Activated CD8-positive, alpha-beta memory T cell treated with anti-CD3 and anti-CD28 coated beads, Interleukin-2, amount 50 U/mL, for 4 hours (primary cell): ENCODE measurements around the gene OSBP.
"Not testable (repeated sequence)": the region's sequence is repeated elsewhere in the genome, so short reads cannot be mapped to it uniquely, and the experiment has no call there.

ENCODE experiments used
- DNase-seq: peaks from one replicate; pipeline ENCODE4 v3.0.0-alpha.2; 2020

The OSBP gene, protein sequence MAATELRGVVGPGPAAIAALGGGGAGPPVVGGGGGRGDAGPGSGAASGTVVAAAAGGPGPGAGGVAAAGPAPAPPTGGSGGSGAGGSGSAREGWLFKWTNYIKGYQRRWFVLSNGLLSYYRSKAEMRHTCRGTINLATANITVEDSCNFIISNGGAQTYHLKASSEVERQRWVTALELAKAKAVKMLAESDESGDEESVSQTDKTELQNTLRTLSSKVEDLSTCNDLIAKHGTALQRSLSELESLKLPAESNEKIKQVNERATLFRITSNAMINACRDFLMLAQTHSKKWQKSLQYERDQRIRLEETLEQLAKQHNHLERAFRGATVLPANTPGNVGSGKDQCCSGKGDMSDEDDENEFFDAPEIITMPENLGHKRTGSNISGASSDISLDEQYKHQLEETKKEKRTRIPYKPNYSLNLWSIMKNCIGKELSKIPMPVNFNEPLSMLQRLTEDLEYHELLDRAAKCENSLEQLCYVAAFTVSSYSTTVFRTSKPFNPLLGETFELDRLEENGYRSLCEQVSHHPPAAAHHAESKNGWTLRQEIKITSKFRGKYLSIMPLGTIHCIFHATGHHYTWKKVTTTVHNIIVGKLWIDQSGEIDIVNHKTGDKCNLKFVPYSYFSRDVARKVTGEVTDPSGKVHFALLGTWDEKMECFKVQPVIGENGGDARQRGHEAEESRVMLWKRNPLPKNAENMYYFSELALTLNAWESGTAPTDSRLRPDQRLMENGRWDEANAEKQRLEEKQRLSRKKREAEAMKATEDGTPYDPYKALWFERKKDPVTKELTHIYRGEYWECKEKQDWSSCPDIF

DNA sequence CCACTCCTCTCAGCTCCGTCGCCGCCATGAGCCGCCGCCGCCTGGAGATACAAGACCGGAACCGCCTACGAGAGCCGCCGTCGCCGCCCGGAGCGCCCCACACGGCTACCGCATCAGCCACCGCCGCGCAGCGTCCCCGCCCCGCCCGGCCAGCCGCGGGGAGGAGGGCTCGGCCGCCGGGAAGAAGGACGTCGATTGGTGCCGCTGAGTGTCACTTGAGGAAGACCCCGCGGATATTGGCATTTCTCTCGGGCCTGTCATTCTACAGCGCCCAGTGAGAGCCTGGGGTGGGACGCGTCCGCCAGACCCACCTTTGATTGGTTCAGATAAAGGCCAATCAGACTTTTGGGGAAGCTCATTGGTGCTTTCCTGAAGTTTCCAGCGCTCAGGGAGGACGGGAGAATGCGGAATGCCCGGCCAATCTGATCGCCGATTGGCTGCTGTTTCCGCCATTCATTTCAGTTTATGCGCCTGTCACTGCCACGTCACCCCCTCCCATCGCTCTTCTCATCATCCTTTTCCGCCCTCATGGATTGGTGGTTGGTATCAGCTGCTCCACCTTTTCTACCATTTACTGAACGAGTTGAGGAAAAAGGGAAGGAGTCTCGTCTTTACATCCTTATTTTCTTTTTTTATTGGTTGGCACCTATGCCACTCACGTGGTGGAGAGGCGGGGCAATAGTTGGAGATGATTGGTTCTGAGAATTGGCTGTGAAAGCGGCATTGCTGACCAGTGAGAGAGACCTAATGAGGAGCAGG lies at the start of gene OSBP:
Gene OSBP (minus strand): TSS at position 138 of the 759 bp plus-strand sequence. CDS start 110 bp downstream, at position 28.
- DNase-seq, result peak; percentile 96

DNA sequence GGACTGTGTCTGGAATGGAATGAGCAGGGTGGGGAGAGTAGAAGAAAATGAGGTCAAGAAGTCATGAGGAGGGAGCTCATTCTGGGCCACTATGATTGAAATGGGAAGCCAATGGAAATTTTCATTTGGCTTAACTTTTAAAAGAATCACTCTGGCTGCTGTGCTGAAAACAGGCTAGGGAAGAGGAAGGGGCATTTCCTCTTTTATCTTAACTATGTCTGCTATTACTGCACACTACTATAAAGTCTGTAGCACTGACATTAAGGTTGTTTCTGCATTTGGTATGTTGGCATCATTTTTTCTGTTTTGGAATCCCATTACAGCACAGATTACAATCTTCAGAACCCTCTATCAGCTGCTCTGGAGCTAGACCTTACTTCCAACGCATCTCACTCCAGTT lies 45.0 kb upstream of the OSBP start:
- DNase-seq, result no peak

DNA sequence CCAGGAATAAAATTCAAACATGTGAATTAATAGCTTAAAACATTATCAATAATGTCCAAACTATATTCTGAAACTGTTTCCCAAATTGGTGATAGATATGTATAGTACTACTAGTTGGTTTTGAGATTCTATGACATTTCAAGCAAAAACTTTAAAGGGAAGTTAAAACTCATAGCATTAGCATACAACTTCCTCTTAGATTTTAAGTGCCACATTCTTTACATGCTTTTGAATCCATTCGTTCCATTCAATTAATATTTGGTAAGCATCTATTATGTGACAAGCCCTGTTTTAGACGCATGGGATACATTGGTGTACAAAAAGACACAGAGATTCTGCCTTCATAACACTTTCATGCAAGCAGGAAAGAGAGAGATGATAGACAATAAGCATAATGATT lies 44.4 kb upstream of the OSBP start:
- no peak for DNase-seq

DNA sequence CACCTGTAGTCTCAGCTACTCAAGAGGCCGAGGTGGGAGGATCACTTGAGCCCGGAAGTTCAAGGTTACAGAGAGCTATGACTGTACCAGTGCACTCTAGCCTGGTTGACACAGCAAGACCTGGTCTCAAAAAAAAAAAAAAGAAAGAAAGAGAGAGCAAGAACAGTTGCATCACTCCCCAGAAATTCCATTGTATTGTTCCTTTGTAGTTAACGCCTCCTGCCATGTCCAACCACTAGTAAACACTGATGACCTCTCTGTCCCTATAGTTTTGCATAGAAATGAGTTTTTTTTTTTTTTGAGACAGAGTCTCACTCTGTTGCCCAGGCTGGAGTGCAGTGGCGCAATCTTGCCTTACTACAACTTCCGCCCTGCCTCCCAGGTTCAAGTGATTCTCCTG lies 42.5 kb upstream of the OSBP start:
- no peak for DNase-seq

DNA sequence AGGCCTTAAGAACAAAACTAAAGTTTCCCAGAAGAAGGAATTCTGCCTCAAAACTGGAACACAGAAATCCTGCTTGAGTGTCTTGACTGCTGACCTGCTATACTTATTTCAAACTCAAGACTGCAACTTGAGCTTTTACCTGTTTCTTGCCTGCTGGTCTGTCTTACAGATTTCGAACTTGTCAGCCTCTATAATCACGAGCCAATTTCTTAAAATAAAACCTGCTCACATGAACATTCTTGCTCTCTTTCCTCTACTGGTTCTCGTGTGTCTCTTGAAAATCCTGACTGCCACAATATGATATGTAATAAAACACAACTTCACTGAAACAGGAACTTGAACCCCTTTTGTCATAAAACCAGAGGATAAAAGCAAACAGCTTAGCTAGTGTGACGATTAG lies 39.3 kb upstream of the OSBP start:
- no peak for DNase-seq

DNA sequence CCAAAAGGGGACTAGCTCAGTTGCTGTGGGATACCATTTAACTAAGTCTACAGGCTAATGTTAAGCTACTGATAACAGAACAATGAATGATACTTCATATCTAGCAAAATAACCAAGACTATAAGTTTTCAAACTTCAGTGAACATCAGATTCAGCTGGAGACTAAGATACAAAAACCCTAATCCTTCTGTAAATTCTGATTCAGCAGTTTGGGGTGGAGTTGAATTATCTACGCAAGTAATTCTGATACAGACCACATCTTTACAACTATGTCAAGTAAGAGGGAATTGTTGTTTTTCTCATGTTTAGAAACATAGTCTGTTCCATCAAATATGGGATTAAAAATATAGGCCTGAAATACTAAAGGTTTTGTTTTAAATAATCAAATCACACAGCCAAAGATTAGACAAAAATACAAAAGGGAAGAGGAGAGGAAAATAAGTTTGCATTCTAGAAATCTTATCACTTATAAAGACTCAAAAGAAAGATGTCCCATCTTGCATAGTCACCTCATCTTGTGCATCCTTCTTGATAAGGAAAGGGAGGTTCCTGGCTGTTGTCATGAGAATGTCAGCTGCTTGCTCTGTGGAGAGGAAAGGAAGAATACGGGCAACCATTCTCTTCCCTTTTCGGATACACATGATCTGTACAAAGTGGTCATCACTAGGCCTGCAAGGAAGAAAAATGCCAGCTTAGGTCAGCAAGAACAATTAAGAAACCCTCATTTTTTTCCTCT lies 31.8 kb upstream of the OSBP start:
- DNase-seq, result no peak

DNA sequence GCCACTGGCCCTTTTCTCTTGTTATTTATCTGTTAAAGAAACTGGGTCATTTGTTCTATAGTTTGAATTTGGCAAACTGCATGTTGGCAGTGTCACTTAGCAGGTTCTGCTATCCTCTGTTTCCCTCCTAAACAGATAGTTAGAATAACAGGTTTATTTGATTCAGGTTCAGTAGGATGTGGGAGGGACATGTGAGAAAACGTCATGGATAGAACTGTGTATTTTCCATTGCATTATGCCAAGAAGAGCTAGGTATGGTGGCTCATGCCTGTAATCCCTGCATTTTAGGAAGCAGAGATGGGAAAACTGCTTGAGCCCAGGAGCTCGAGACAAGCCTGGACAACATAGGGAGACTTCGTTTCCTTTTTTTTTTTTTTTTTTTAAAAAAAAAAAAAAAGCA lies 29.0 kb upstream of the OSBP start:
- DNase-seq, result no peak

DNA sequence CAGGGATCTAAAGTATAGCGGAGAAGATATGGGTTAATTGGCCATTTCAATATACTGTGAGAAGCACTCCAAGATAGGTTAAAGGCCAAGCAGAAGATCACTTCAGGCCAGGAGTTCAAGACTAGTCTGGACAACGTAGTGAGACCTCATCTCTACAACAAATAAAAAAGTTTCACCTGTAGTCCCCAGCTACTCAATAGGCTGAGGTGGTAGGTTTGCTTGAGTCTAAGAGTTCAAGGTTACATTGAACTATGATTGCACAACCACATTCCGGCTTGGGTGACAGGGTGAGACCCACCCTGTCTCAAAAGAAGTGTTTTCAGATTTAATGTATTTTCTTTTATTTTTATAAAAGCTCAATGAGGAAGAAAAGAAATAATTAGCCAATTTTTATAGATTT lies 27.8 kb upstream of the OSBP start:
- no peak for DNase-seq

DNA sequence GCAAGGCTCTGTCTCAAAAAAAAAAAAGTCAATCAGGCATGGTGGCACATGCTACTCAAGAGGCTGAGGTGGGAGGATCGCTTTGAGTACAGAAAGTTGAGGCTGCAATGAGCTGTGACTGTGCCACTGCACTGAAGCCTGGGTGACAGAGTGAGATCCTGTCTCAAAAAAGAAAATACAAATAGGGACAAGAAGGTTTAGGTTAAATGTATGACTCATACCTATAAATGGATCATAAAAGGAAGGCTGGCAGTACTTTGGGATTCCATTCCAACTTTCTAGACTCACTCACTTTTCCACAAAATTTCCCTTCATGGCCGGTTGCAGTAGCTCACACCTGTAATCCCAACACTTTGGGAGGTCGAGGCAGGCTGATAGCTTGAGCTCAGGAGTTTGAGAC lies 25.6 kb upstream of the OSBP start:
- DNase-seq, result no peak

DNA sequence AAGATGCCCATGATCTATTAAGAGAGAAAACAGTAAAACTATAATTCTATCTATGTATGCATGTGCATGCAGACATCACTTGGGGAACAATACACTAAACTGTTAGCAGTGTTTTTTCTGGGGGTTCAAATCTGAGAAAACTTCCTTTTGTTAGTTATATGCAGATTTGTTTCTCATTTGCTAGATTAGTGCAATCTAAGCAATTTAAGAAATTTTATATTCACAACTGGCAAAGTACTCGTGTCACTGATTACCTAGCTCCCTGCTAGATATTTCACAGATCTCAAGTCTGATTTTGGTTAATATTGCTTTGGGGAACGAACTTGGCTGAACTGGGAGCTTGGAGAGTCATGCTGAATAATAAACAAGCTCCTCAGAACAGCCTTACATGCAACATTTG lies 14.9 kb upstream of the OSBP start:
- DNase-seq, result no peak

DNA sequence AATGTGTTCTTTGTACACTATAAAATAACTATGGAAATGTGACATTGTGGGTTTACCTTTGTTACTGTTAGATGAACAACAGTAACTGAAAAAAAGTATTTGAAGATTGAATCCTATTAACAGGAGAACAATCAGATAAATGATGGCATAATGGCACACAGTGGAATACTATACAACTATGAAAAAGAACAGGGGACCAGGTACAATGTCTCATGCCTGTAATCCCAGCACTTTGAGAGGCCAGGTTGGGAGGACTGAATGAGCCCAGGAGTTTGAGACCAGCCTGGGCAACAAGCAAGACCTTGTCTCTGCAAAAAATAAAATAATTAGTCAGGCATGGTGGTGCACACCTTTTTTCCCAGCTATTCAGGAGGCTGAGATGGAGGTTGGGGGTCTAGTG lies 14.4 kb upstream of the OSBP start:
- no peak for DNase-seq

DNA sequence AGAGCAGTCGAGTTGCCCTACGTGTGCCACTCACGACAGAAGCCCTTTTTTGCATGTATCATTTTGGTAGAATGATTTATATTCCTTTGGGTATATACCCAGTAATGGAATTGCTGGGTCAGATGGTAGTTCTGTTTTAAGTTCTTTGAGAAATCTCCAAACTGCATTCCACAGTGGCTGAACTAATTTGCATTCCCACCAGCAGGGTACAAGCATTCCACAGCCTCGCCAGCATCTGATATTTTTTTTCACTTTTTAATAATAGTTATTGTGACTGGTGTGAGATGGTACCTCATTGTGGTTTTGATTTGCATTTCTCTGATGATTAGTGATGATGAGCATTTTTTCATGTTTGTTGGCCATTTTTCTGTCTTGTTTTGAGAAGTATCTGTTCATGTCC lies 11.4 kb upstream of the OSBP start:
- not testable (repeated sequence) for DNase-seq

DNA sequence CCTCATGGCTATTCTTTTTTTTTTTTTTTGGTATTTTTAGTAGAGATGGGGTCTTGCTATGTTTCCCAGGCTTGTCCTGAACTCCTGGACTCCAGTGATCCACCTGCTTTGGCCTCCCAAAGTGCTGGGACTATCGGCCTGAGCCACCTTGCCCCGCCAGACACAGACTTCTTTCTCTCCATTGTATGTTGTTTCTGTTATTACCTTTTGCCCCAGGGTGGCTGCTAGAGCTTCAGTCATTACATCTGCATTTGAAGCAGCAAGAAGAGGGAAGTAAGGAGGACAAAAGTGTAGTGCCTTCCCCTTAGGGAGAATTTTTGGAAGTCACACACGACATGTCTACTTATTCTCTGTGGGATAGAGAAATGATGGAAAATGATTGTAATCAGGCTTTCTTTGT lies 10.1 kb upstream of the OSBP start:
- no peak for DNase-seq

DNA sequence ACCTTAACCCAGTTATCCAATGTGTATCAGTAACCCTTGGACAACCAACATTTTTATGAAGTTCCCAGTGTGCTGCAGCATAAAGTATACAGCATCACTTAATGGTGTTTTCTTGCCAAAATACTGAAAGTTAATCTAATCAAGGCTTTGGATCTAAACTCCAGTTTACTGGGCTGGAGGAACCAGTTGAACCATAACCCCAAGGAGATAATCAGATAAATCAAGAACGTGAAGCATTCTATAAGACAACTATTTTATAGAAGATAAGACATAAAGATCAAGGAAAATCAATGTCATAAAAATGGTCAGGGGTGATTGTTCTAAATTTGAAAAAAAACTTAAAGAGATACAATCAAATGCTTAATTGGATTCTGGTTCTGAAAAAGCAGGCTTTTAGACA lies 2.3 kb upstream of the OSBP start:
- no peak for DNase-seq

DNA sequence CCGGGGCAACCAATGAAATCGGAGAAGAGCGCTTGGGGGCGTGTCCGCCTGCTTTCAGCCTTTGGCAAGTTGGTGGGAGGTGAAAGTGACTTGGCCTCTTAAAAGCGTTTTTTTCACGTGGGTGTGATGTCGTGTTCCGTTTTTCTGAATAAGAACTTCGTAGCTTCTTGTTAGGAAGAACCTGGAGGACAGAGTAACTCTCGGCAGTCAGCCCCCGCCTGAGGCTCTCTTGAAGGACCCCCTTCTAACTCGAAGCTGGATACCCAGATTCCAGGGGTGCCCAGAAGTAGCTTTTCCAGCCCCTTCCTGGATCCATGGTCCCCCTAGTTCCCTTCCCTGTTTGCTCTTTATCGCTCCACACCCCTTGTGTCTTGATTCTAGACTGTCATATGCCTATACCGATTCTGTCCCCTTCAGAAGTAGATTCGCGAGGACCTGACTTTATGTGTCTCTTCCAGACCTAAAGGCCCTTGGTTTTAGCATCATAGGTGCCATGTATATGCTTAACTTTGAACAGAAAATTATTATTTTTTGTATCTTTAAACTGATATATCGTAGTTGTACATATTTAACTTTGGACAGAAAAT lies 915 bp upstream of the OSBP start:
- no peak for DNase-seq

DNA sequence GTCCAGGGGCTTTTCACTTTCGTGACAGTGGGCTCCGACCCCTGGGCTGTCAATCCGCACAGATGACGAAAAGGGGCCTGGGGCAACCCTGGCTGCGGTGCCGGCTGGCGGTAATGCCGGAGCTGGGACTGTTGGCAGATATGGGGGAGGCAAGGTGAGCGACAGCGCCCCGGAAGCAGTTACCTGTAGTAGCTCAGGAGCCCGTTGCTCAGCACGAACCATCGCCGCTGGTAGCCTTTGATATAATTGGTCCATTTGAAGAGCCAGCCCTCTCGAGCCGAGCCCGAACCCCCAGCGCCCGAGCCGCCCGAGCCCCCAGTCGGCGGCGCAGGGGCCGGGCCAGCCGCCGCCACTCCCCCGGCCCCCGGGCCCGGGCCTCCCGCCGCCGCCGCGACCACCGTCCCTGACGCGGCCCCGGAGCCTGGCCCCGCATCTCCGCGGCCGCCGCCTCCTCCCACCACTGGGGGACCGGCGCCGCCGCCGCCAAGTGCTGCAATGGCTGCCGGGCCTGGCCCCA lies 396 bp downstream of the OSBP start:
- DNase-seq, result peak; percentile 62

DNA sequence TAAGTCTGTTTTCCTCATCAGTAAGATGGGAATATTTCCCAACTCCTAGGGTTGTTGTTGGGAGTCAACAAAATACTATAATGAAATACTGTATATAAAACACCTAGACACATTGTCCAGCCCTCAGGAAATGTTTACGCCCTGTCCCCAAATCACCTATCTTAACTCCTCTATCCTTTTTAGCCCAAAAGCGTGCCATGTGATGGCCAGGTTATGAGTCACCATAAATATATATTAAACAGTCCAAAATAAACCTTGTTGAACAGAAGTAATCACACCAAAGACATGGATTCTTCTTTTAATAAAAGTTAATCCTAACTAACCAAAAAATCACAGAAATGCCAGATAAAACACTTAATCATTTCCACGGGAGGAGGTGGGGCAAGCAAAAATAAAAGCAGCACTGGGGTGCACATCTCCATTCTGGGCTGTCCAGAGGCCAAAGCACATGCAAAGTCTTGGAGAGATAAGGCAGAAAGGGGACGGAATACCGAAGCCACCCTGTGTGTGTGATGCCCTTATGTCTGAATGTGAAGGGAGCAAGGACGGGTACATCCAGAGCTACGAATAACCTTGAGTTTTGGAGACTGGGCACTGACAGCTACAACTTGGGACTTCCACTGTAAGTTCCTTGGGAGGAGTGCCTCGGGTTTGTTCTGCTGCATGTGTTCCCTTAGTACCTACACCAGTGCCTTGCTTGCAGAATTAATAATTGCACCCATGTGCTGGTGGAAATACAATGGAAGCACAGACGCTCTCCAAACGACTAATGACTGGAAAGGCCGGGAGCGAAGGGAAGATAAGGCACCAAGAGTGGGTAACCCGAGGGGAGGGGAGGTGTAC lies 1.1 kb downstream of the OSBP start:
- DNase-seq, result no peak

DNA sequence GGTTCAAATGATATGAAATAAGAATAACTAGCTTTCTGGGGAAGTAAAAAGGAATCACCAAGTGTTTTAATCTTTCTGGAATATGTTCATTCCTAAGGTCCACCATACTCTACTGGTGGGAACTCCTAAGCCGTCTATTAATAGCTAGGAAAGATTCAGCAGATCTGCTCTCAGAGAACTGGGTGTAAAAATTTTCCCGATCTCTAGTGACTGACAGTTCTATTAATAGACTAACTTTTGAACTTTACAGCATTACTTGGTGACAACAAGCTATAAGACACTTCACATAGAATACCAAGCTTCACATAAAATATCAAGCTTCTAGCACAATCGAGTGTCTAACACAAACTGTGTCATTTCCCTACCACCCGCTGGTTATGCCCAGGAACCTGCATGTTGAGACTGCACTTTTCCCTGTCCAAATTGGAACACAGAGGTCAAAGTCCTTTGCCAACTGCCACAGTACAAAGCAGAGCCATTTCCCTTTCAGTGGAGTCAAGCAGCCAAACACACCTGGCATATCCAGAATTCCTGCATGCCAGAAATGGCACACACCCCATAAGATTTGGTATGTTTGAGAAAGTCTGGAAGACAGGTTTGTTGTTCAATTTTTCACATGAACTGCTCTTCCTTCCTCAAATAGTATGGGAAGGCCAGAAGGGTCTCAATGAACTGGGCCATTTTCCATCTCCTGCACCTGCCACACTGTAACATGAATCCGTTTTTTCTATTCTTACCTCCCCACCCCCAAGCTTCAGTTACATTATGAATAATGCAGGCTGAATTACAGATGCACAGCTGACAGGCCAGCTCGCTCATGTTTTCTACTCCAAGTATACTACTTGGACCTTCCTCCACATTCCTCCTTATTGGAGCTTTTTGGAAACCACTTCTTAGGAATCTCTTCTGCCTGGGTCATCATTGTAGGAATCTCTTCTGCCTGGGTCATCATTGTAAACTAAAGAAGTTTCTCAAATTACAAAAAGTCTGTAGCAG lies 3.7 kb downstream of the OSBP start:
- no peak for DNase-seq

DNA sequence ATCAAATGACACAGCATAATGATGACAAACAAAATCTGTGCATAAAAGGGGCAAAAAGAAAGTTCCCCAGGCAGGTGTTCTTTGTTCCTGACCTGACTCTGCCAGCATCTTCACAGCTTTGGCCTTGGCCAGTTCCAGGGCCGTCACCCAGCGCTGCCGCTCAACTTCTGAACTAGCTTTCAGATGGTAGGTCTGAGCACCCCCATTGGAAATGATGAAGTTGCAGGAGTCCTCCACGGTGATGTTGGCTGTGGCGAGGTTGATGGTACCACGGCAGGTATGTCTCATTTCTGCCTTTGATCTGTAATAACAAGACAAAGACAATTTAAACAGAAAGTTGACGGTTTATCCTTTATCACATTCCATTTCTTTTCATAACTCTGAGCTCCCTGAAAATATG lies 5.3 kb downstream of the OSBP start:
- DNase-seq, result no peak
